ENCODE measurements around the gene CSPG4.

The CSPG4 gene

GRCh38 chr15:75671730-75672602 lies 40.7 kb downstream of the CSPG4 start:
- no peak for DNase-seq (ENCODE audit: low spot score)

GRCh38 chr15:75669879-75670212 lies 42.8 kb downstream of the CSPG4 start:
- no peak for DNase-seq (ENCODE audit: low spot score)

GRCh38 chr15:75669191-75669878 lies 43.3 kb downstream of the CSPG4 start:
- no peak for DNase-seq (ENCODE audit: low spot score)

DNA sequence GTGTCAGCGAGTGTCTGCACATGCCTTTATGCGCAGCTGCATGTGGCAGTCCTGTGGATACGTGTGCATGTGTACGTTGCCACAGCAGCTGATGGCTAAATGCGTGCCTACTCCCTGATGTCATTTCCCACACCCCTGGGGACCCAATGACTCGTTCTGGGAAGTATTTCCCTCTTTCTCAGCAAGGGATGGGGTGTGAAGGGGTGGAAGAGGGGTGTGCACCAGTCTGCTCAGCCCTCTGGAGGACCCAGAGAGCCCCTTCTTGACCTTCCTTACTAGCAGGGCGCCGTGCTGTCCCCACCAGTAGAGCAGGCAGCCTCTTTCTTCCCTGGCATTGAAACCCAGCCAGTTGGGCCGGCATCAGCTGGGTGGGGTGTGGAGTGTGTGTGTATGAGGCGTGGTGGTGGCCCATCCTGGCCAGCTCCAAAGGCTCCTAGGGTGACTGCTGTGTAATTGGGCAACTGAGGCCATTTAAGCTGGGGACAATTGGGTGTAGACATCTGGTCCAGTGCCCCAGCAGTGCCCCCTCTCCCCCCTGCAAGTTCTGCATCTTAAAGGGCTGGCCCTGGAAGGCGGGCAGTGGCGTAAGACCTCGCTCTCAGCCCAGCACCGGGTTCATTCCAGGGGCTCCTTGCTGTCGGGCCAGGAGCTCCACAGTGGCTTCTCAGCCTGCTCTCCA lies 45.7 kb downstream of the CSPG4 start:
- DNase-seq (ENCODE audit: low spot score): peak; percentile 92

DNA sequence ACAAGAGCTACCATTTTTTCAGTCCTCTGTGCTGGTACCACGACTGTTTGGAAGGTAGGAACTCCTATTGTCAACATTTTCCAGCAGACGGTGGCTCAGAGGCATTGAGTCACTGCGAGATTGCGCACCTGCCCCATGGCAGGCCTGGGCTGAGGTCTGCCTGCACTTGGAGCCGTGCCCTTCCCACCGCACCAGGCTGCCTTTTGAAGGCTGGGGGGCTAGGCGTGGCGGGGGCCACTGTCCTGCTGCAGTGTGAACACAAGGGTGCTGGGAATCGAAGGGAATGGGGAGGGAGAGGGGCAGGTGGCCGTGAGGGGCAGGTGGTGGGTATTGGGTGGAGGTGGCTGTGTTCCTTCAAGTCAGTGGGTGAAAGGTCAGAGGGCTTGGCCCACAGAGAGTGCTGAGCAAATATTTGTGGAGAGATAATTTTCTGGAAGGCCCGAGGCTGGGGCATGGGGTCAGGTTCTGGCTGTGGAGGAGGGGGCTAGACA lies 48.7 kb downstream of the CSPG4 start:
- DNase-seq (ENCODE audit: low spot score): no peak

GRCh38 chr15:75662823-75663519 lies 49.7 kb downstream of the CSPG4 start:
- DNase-seq (ENCODE audit: low spot score): no peak

GRCh38 chr15:75661756-75662140 lies 50.9 kb downstream of the CSPG4 start:
- DNase-seq (ENCODE audit: low spot score): no peak

DNA sequence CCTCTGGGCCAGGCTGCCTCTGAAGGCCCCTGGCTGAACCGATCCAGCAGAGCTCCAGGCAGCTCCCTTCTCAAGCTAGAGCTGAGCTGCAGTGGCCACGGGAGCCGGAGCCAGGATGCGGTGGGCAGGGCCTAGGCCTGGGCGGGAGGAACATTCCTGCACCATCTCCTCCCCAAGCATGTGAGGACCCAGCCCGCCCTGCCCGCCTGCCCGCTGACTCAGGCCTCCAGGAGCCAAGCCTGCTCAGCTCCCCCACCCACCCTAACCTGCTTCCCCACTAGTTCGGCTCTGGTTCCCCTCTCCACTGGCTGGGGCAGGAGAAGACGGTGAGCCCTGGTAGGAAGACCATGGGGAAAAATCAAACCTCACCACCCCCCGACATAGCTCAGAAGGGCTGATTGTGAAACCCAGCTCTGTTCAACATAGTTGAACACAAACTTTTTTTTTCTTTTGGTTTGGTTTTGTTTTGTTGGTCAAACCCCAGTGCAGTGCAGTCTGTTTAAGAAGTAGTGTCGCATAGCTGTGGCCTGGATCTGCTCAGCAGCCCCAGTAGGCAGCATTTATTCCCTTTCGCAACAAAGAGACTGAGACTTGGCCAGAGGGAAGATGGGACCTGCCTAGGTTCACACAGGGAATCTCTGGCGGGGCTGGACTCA lies 51.4 kb downstream of the CSPG4 start:
- peak; percentile 93 for DNase-seq (ENCODE audit: low spot score)

- DNase-seq (ENCODE audit: low spot score): no peak
Observed at GRCh38 chr15:75659928-75660645, 52.6 kb downstream of the CSPG4 start.

GRCh38 chr15:75659141-75659771 lies 53.4 kb downstream of the CSPG4 start:
- no peak for DNase-seq (ENCODE audit: low spot score)

DNA sequence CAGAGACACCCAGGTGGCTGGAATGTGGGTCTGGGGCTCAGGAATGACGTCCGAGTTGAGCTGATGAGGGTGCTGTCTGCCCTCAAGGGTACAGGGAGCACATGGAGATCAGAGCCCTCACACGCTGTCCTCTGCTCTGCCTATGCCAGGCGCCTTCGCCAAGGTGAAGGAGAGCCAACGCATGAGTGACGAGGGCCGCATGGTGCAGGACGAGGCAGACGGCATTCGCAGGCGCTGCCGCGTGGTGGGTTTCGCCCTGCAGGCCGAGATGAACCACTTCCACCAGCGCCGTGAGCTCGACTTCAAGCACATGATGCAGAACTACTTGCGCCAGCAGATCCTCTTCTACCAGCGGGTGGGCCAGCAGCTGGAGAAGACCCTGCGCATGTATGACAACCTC lies 55.8 kb downstream of the CSPG4 start:
- DNase-seq (ENCODE audit: low spot score): no peak

DNA sequence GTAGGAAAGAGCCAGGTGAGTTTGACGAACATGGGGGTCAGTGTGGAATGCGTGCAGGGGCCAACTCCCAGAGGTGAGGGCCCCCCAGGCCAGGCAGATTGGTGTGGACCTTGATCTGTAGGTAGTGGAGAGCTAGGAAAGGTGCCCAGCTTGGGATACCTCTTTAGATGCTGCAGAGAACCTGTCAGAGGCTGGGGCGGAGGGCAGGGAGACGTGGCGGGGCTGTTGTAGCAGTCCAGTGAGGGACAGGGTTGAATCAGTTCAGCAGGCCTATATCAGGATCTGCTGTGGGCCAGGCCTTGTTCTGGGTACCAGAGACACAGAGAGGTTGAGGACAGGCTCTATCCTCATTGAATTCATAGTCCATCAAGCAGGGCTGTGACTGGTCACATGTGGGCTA lies 56.3 kb downstream of the CSPG4 start:
- DNase-seq (ENCODE audit: low spot score): no peak

- no peak for DNase-seq (ENCODE audit: low spot score)
Observed at GRCh38 chr15:75655931-75656330, 56.7 kb downstream of the CSPG4 start.

DNA sequence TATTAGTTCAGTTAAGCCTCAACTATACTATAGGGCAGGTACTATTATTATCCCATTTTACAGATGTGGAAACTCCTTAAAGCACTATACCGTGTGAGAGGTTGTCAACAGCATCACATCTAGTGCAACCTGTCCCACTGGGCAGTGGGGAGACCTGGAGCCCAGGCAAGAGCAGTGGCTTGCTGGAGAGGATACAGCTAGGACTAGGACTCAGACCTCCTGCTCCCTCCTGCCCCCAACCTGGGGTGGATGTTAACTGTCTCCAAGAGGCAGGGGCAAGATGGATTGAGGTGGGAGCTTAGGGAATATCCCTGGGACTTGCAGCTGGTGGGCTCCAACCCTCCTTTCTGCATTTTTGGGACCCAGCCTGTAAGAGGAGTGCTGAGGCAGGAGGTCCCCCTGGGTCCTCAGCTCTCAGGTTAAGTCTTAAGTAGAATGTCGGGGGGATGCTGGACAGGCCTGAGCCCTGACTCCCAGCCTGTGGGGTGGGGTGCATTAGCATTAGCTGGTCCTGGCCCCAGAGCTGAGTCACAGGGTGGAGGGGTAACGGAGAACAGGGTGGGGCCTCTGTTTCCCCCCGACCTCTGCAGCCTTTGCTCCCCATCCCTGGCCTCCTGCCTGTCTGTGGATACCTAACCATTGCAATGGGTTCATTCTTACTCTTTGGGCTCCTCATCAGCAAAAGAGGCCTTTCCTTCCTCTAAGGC lies 58.3 kb downstream of the CSPG4 start:
- no peak for DNase-seq (ENCODE audit: low spot score)

DNA sequence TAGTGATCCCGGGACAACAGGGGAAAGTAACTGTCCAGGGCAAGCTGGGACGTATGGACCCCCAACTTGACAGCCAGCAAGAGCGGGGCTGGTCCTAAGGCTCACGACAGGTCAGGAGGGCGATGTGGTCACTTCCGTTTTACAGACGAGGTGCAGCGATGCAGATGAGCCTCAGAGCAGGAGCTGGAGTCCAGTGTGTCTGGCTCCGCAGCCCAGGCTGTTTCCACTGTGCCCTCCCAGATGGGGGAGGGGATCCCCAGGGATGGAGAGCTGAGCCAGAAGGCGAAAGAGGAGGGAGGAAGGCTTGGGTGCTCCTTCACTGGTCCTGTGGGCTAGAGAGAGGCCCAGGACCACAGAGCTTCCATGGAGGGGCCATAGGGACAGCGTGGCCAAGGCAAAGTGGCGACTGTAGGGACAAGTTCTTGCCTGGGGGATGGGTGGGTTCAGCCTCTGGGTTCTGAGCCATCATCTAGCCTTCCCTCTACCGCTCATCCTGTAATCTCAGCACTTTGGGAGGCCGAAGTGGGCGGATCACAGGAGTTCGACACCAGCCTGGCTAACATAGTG lies 59.2 kb downstream of the CSPG4 start:
- DNase-seq (ENCODE audit: low spot score): no peak

- no peak for DNase-seq (ENCODE audit: low spot score)
Observed at GRCh38 chr15:75651810-75652543, 60.7 kb downstream of the CSPG4 start.

DNA sequence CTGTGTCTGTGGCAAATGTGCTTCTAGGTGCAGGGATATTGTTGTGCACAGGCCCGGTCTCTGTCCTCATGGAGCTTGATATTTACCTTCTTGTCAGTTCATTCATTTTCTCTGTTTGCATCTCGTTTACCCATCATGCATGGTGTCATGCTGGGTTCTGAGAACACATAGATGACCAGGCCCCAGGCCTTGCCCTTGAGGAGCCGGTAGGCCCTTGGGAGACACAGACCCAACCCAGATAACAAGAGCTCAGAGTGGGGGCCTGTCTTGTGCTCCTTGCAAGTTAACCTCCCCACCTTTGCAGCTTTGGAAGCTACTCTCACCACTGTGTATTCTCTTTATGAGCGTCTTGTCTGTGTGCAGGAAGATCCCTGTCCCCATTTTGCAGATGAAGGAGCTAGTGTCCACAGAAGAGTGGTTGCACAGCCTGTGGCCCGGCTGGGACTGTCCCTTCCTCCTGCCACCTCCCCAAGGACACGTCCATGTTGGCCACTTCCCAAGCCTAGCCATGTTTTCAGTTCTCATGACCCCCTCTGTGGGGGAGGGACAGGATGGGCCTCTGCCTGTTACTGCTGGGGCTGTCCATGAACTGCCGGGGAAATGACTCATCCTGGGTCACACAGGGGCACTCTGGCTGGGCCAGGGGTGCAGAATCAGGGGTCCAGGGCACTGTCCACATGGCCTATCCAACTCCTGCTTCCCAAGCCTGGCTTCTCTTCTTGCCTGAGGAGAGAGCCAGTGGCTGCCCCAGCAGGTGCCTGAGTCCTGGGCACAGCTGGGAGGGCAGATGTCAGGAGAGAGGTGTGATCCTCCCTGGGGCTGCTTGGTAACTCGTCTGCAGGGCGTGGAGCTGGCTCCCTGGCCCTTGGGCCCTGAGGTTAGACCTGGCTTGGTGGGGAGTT lies 61.5 kb downstream of the CSPG4 start:
- no peak for DNase-seq (ENCODE audit: low spot score)

GRCh38 chr15:75649848-75650247 lies 62.8 kb downstream of the CSPG4 start:
- DNase-seq (ENCODE audit: low spot score): no peak

Data from AG08396 (cell line).